ENCODE measurements around the gene PSTPIP1.

DNA sequence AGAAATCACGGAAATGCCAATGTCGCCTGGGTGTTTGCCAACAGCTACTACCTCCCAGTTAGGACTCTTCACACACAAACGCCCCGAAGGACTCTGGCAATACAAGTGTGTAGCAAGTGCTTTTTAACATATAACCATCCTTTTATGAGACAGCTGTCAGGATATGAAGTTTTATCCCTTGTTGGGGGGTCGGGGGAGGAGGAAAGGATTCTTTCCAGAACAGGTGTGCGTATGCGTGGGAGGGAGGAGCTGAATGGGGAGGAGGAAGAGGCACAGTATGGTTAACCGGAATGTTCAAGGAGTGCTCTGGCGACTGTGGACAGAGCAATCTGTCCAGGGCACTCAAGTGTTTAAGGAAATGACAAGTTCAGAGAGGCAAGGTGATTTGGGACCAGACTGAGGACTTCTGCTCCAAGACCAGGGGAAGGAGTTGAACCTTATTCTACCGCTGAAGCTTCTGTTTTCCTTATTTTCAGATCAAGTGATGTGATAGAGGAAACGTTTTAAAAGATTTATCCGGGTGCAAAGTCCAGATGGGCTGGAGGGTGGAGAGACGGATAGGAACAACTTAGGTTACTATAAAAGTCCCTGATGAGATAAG is 74.7 kb downstream of the PSTPIP1 start:
- TF ChIP-seq POLR2A (IDR thresholded peaks at IDR 0.05; ENCODE audit: low read length), result no peak
- TF ChIP-seq GATA1 (IDR thresholded peaks at IDR 0.05; ENCODE audit: low read depth, low read length), result no peak

Measured in erythroblast (primary cell).